Prostate gland (tissue), 2 donors: Measurements from ENCODE around the gene CREB5.

Source experiments
- POLR2A ChIP-seq: fragments of 450-650 bp; IDR thresholded peaks from one replicate; pipeline ENCODE4 v1.6.1; 2016; ENCODE audit warnings: antibody characterized with exemption, mild to moderate bottlenecking
- TF ChIP-seq, protein P1 (sequence below), 4 experiments: fragments of 200-600 bp in 2 of 4; fragments of 450-650 bp in 2 of 4; sonication (generic) in 2 of 4; IDR thresholded peaks; 1 replicate in 3 of 4; 2 replicates in 1 of 4; pipeline ENCODE4 v1.5.1; 2016 to 2019; ENCODE audit warnings: antibody characterized with exemption in 4 of 4, mild to moderate bottlenecking in 2 of 4, moderate library complexity in 2 of 4

DNA sequence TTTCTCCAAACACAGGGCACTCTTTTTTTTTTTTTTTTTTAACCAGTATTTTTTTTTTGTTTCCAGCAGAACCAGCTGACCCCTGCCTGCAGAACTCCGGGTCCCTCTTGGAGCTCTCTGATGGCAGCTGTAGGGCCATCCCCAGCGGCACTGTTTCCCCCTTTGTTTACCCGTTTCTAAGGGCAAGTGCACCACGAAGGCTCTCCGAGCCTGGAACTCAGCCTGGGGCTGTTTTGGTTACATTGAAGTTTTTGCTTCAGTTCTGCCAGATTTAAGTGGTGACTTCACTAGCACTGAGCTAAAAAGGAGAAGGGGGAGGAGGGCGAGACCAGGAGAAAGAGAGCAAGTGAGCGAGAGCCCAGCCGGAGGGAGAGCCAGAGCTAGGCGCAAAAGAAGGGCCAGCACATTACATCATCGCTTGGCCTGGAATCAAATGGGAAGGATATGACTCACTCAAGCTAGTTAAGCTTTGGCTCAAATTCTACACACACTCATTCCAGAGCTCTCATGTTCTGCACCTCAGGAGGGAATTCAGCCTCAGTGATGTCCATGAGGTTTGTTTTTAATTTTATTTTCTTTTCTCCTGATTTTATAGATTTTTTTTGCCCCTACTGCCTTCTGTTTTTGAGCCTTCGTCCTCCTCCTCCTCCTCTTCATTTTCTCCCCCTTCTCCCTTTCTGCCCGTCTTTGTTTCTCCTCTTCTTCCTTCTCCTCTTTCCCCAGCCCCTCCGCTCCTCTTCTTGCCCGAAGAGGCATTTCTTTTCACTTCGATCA, 273.5 kb downstream of the CREB5 start:
- TF ChIP-seq, protein P1, sequence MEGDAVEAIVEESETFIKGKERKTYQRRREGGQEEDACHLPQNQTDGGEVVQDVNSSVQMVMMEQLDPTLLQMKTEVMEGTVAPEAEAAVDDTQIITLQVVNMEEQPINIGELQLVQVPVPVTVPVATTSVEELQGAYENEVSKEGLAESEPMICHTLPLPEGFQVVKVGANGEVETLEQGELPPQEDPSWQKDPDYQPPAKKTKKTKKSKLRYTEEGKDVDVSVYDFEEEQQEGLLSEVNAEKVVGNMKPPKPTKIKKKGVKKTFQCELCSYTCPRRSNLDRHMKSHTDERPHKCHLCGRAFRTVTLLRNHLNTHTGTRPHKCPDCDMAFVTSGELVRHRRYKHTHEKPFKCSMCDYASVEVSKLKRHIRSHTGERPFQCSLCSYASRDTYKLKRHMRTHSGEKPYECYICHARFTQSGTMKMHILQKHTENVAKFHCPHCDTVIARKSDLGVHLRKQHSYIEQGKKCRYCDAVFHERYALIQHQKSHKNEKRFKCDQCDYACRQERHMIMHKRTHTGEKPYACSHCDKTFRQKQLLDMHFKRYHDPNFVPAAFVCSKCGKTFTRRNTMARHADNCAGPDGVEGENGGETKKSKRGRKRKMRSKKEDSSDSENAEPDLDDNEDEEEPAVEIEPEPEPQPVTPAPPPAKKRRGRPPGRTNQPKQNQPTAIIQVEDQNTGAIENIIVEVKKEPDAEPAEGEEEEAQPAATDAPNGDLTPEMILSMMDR (IDR thresholded peaks at IDR 0.05): no peak
- TF ChIP-seq POLR2A: peak; percentile 45
